ENCODE results near the gene FASLG.

- TF ChIP-seq, protein P1, sequence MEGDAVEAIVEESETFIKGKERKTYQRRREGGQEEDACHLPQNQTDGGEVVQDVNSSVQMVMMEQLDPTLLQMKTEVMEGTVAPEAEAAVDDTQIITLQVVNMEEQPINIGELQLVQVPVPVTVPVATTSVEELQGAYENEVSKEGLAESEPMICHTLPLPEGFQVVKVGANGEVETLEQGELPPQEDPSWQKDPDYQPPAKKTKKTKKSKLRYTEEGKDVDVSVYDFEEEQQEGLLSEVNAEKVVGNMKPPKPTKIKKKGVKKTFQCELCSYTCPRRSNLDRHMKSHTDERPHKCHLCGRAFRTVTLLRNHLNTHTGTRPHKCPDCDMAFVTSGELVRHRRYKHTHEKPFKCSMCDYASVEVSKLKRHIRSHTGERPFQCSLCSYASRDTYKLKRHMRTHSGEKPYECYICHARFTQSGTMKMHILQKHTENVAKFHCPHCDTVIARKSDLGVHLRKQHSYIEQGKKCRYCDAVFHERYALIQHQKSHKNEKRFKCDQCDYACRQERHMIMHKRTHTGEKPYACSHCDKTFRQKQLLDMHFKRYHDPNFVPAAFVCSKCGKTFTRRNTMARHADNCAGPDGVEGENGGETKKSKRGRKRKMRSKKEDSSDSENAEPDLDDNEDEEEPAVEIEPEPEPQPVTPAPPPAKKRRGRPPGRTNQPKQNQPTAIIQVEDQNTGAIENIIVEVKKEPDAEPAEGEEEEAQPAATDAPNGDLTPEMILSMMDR (IDR thresholded peaks at IDR 0.05; ENCODE audit: low read depth, low read length, missing input control) = no peak
- no peak for TF ChIP-seq RAD21 (IDR thresholded peaks at IDR 0.05)
- TF ChIP-seq TAF1 (conservative IDR thresholded peaks at IDR 0.05) = no peak
- no peak for TF ChIP-seq MAX (IDR thresholded peaks at IDR 0.05)
- TF ChIP-seq EGR1 (IDR thresholded peaks at IDR 0.05; ENCODE audit: low read depth in 2 of 2) = no peak
Measured at GRCh38 chr1:172697534-172698002, 38.7 kb downstream of the FASLG start.
